ENCODE data around the gene NUDT15. TPM values are rescaled to one million over a fixed set of nuclear protein-coding genes. Genes with fewer than 3 reads are reported as not detected.

The NUDT15 gene
- total RNA-seq, 1 experiment from 2014 or later: 38.6 TPM

- H3K27ac ChIP-seq (ENCODE audit: low read depth, low read length): no peak overlapping the region
- H3K79me2 ChIP-seq (ENCODE audit: insufficient read depth, low read length): no peaks in the 10 kb centered on the region; the same call in 1 of the 2 replicates
- no peaks in the 10 kb centered on the region for H3K9me2 ChIP-seq (ENCODE audit: insufficient read depth)
- intact Hi-C loops (cut with micrococcal nuclease): no loop called here
- no peak overlapping the region for H3K4me2 ChIP-seq (ENCODE audit: low read length)
- ChIA-PET POLR2A (no interaction called here), RAD21 (ENCODE audit: low non-redundant PET in 1 of 2, low total read pairs in 2 of 2, uncharacterized antibody in 2 of 2, unreplicated experiment in 2 of 2) (no interaction called here), CTCF (no interaction called here)
- BruUV-seq (replicated peaks): no TSS peak
- H3K4me3 ChIP-seq (replicated peaks in 1 of 2; ENCODE audit: low read depth in 1 of 2, low read length in 2 of 2): no peak overlapping the region
- peaks cover 4 to 15% of the 10 kb centered on the region in 2 experiments; a peak in 3 of 4 replicates for H3K4me1 ChIP-seq (ENCODE audit: control insufficient read depth in 1 of 2, insufficient read depth in 2 of 2, low read length in 2 of 2)
- no peaks in the 10 kb centered on the region for H3K27me3 ChIP-seq (ENCODE audit: insufficient read depth, low read length)
- peaks cover 15 to 18% of the 10 kb centered on the region in 2 experiments; a peak in 3 of 4 replicates for H3K9me3 ChIP-seq (ENCODE audit: control insufficient read depth in 1 of 2, insufficient read depth in 1 of 2, low read depth in 1 of 2, low read length in 2 of 2)
- no peak for DNase-seq (ENCODE audit: low read depth, low spot score)
- TF ChIP-seq SP1 (IDR thresholded peaks at IDR 0.05; ENCODE audit: low read depth) (no peak), SIN3A (IDR thresholded peaks at IDR 0.05; ENCODE audit: low read depth) (no peak), EZH2 (IDR thresholded peaks at IDR 0.05) (no peak), FOSL1 (IDR thresholded peaks at IDR 0.05; ENCODE audit: low read depth) (no peak), CBX3 (IDR thresholded peaks at IDR 0.05; ENCODE audit: low read depth) (no peak), ZNF274 (IDR thresholded peaks at IDR 0.05; ENCODE audit: low read depth, low read length) (no peak), CEBPB (IDR thresholded peaks at IDR 0.05; ENCODE audit: low read depth) (no peak)
- TF ChIP-seq, protein P1, sequence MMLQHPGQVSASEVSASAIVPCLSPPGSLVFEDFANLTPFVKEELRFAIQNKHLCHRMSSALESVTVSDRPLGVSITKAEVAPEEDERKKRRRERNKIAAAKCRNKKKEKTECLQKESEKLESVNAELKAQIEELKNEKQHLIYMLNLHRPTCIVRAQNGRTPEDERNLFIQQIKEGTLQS (IDR thresholded peaks at IDR 0.05): no peak
- no peak overlapping the region for H3K9ac ChIP-seq (ENCODE audit: low read length)
- no peak overlapping the region for H2AFZ ChIP-seq (ENCODE audit: low read depth, low read length, poor library complexity, severe bottlenecking)
- H4K20me1 ChIP-seq (ENCODE audit: insufficient read depth): no peaks in the 10 kb centered on the region
- no peak for ATAC-seq
- peaks cover 22 to 83% of the 10 kb centered on the region in 2 experiments for H3K36me3 ChIP-seq (ENCODE audit: control insufficient read depth in 1 of 2, insufficient read depth in 2 of 2, low read length in 2 of 2)
Observed at GRCh38 chr13:48070942-48071341, 33.4 kb downstream of the NUDT15 start.

DNA sequence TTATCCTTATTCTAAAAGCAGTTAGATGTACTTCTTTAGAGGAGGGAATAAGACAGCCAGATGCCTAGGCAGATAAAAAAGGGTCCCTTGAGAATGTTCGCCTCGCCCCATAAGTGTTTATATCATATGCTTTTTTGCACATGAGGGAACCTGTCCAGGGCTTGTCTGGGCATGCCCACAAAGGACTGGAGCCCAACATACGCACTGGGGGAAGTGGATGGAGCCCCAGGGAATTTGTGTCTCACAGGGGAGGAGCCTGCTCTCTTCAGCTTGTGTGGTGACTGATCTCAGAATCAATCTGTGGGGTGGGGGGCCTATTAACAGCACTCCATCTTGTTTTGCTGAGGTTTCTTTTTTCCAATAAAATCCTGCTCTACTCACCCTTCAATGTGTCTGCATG lies 34.8 kb downstream of the NUDT15 start:
- peaks cover 15 to 18% of the 10 kb centered on the region in 2 experiments; a peak in 3 of 4 replicates for H3K9me3 ChIP-seq (ENCODE audit: control insufficient read depth in 1 of 2, insufficient read depth in 1 of 2, low read depth in 1 of 2, low read length in 2 of 2)
- no peak overlapping the region for H3K4me3 ChIP-seq (replicated peaks in 1 of 2; ENCODE audit: low read depth in 1 of 2, low read length in 2 of 2)
- H3K4me1 ChIP-seq (ENCODE audit: control insufficient read depth in 1 of 2, insufficient read depth in 2 of 2, low read length in 2 of 2): peaks cover 0 to 4% of the 10 kb centered on the region in 2 experiments; a peak in 1 of 4 replicates
- no peaks in the 10 kb centered on the region for H3K9me2 ChIP-seq (ENCODE audit: insufficient read depth)
- intact Hi-C loops (cut with micrococcal nuclease): no loop called here
- no TSS peak for BruUV-seq (replicated peaks)
- H4K20me1 ChIP-seq (ENCODE audit: insufficient read depth): no peaks in the 10 kb centered on the region
- DNase-seq (ENCODE audit: low read depth, low spot score) (no peak), ATAC-seq (no peak)
- POLR2A ChIA-PET: no interaction called here
- CTCF ChIA-PET: no interaction called here
- H3K9ac ChIP-seq (ENCODE audit: low read length): no peak overlapping the region
- H3K79me2 ChIP-seq (ENCODE audit: insufficient read depth, low read length): peaks cover 8% of the 10 kb centered on the region; the same call in 1 of the 2 replicates
- H2AFZ ChIP-seq (ENCODE audit: low read depth, low read length, poor library complexity, severe bottlenecking): no peak overlapping the region
- H3K27me3 ChIP-seq (ENCODE audit: insufficient read depth, low read length): no peaks in the 10 kb centered on the region
- H3K27ac ChIP-seq (ENCODE audit: low read depth, low read length): 0 out of 2 replicates have a peak overlapping the region, but pooled peaks have one; percentile 40
- peaks cover 35 to 89% of the 10 kb centered on the region in 2 experiments for H3K36me3 ChIP-seq (ENCODE audit: control insufficient read depth in 1 of 2, insufficient read depth in 2 of 2, low read length in 2 of 2)
- H3K4me2 ChIP-seq (ENCODE audit: low read length): no peak overlapping the region
- RAD21 ChIA-PET (ENCODE audit: low non-redundant PET in 1 of 2, low total read pairs in 2 of 2, uncharacterized antibody in 2 of 2, unreplicated experiment in 2 of 2): no interaction called here
- TF ChIP-seq, protein P1 (IDR thresholded peaks at IDR 0.05): no peak
- TF ChIP-seq EGR1 (IDR thresholded peaks at IDR 0.05; ENCODE audit: low read depth) (no peak), ZBTB33 (IDR thresholded peaks at IDR 0.05; ENCODE audit: extremely low read depth, insufficient replicate concordance, low read length) (no peak), SP1 (IDR thresholded peaks at IDR 0.05; ENCODE audit: low read depth) (no peak), RAD21 (IDR thresholded peaks at IDR 0.05; ENCODE audit: low read depth) (no peak), EZH2 (IDR thresholded peaks at IDR 0.05) (no peak), ZFX (IDR thresholded peaks at IDR 0.05) (no peak), FOSL1 (IDR thresholded peaks at IDR 0.05; ENCODE audit: low read depth) (no peak), ZNF274 (IDR thresholded peaks at IDR 0.05; ENCODE audit: low read depth, low read length) (no peak), CBX3 (IDR thresholded peaks at IDR 0.05; ENCODE audit: low read depth) (no peak)
- TF ChIP-seq, protein P2, sequence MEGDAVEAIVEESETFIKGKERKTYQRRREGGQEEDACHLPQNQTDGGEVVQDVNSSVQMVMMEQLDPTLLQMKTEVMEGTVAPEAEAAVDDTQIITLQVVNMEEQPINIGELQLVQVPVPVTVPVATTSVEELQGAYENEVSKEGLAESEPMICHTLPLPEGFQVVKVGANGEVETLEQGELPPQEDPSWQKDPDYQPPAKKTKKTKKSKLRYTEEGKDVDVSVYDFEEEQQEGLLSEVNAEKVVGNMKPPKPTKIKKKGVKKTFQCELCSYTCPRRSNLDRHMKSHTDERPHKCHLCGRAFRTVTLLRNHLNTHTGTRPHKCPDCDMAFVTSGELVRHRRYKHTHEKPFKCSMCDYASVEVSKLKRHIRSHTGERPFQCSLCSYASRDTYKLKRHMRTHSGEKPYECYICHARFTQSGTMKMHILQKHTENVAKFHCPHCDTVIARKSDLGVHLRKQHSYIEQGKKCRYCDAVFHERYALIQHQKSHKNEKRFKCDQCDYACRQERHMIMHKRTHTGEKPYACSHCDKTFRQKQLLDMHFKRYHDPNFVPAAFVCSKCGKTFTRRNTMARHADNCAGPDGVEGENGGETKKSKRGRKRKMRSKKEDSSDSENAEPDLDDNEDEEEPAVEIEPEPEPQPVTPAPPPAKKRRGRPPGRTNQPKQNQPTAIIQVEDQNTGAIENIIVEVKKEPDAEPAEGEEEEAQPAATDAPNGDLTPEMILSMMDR (IDR thresholded peaks at IDR 0.05 in 2 of 3, conservative IDR thresholded peaks at IDR 0.05 in 1 of 3; ENCODE audit: borderline replicate concordance in 1 of 3, insufficient read depth in 1 of 3, low read depth in 2 of 3, low read length in 2 of 3): no peak
